Activated CD8-positive, alpha-beta memory T cell treated with anti-CD3 and anti-CD28 coated beads for 1 hour (primary cell): ENCODE data around the gene SLC12A7.
"Not testable (repeated sequence)": the region's sequence is repeated elsewhere in the genome, so short reads cannot be mapped to it uniquely, and the experiment has no call there.

ENCODE experiments used
- DNase-seq, 2 donors: peaks; one replicate each; pipeline ENCODE4 v3.0.0-alpha.2; 2020; ENCODE audit warnings: low read depth in 1 of 2; ENCODE audit errors: extremely low read depth in 1 of 2

Gene SLC12A7

GRCh38 chr5:1127959-1128785 is 16.3 kb upstream of the SLC12A7 start:
- no peak for DNase-seq

DNA sequence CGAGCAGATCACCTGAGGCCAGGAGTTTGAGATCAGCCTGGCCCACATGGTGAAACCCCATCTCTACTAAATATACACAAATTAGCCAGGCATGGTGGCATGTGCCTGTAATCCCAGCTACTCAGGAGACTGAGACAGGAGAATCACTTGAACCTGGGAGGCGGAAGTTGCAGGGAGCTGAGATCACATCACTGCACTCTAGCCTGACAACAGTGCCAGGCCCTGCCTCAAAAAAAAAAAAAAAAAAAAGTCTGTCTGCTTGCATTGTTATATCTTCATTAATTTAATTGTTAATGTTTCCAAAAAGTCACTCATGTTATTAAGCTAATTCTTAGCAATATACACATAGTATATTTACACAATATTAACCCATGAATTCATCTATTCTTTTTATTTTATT is 13.8 kb upstream of the SLC12A7 start:
- DNase-seq = not testable (repeated sequence)

DNA sequence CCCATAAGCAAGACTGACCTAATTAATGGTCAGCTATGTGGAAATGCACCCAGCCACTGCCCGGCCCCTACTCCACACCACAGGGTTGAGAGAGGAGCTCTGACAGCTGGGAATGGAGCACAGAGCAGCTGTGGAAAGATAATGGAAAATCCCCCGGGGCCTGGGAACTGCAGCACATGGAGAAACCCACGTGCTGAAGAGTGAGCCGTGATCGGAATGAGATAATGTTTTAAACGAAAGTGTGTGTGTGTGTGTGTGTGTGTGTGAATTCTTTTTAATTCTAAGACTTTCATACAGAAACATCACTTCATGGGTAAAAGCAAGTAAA is 13.1 kb upstream of the SLC12A7 start:
- DNase-seq = no peak

GRCh38 chr5:1124205-1125029 is 12.6 kb upstream of the SLC12A7 start:
- DNase-seq = no peak

GRCh38 chr5:1123418-1124147 is 11.7 kb upstream of the SLC12A7 start:
- no peak for DNase-seq

DNA sequence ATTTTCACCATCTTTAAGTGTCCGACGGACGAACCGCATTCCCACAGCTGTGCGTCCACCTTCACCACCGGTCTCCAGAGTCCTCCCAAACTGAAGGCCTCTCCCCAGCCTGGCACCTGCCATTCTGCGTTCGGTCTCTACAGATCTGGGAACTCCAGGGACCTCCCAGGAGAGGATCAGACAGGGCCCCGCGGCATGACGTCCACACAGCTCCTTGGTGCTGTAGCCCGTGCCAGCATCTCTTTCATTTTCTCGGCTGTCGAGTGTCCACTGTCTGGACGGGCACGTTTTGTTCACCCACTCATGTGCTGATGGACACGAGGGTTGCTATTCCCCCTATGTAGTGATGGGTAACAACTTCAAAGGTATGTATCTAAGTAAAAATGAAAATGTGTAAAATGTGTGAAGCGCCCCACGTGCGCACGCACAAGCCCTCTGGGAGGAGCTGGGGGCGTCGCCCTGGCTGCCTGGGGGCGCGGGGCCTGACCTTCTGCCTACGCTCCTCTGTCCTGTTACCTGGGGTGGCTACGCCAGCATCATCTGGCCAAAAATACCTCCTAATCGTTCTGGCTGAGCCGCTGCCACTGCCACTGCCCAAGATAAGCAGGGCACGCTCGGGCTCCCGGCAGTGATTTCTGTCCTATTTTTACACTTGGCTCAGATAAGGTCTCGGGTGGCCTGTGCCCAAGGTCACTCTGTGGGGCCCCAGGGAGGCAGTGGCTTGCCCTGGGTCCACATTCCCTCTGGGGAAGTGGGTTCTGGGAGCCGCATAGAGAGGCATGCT is 10.8 kb upstream of the SLC12A7 start:
- no peak for DNase-seq

DNA sequence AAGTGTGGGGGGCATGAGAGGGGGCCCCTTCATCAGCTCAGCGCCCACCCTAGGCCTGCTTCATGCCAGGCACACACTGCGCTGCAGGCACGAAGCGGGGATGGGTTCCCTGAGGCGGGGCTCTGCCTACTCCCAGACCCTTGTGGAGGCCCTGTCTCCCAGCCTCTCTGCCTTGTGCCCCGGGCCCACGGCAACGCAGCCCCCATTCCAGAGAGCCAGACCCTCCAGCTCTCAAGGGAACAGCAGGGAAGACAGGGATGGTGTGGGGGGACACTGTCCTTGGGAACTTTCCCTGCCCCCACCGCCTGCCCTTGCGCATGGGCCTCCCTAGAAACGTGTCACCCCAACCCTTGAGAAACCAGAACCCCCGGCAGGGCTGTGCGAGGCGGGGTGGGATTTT is 10.0 kb upstream of the SLC12A7 start:
- DNase-seq = no peak

DNA sequence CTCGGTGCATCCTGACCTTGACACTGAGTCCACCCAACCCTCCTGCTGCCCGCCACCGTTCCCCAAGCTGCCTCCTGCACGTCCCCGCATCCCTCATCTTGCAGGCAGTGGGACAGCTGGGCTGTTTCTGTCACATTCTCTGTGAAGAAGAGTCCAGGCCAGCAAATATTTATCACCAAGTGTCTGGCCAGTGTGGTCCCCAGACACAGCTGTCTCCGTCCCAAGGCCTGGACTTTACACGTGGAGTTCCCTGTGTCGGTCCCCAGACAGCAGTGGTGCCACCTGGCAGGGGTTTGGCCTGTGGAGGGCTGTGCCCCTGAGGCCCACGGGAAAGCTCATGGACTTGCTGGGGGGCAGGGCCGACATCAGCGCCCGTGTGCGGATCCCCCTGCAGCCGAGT is 9.2 kb upstream of the SLC12A7 start:
- DNase-seq = no peak

GRCh38 chr5:1120236-1120999 is 8.6 kb upstream of the SLC12A7 start:
- no peak for DNase-seq

DNA sequence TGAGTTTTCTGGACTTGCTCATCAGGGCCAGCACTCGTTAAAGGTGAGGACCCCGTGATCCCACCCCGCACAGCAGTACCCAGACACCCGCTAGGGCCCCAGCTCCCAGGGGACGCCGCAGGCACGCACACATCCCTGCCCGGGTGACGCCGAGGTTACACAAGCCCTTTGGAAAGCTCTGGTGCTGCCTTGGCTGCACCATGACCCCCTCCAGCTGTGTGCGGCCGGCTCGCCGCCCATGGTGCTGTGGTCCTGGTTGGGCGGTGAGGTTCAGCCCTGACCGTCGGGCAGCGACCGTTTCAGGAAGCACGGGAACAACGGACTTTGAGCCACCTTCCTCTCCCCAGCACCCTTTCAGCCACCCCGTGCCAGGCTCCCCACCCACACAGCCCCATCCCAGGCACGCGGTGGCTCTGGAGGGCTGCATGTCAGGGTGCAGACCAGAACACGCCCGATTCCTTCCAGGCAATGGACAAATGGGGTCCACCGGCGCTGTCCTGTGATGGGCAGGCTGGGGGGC is 7.5 kb upstream of the SLC12A7 start:
- DNase-seq = no peak

DNA sequence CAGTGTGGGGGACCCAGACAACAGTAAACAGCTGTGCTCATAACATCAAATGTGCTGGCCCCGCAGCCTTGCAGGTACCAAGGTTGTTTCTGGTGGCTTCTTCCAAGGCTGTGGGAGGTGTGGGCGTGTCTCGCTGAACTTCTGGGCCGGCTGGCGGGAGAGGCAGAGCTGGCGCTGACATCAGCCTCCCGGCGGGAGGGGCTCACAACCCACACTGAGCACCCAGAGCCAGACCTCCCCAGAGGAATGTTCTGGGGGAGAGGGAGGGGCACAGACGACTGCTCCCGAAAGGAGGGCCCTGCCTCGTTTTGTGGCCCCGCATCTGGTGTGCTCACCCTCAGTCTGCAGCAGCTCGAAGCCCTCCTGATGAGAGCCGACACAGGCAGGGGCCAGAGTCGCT is 6.9 kb upstream of the SLC12A7 start:
- DNase-seq = no peak

DNA sequence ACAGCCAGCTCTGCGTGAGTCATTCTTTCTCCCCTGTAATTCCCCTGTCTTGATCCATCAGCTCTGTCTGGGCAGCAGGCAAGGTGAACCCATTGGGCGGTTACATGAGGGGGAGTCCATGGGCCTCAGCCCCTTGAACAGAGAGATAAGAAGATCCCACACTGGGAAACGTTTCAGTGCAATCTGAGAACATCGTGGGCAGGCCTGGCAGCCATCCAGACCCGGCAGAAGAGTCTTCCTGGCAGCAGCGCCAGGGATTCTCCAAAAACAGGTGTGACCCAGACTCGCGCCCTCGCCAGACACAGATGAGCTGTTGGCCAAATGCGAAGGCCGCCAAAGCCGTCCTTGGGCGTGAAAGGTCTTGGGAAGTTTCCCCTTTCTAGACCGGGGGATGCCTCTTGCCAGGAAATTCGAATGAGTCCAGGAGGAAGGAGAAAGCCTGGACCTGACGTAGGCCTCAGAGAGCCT is 6.4 kb upstream of the SLC12A7 start:
- no peak for DNase-seq

DNA sequence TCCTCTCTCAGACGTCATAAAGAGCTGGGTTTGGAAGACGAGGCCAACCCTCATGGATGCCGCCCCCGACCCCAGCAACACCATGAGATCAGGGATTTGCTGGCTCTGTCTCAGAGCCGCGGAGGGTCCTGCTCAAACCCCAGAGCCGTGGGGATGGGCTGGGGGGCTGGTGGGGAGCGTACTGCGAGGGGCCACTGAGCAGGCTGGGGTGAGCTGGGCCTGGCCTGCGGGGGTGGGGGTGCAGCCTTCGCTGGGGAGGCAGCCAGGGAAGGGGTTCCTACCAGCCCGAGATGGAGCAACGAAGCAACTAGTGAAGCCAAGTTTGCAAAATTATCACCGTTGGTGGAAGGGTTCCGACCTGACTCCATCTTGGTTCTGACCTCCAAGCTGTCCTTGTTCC is 5.1 kb upstream of the SLC12A7 start:
- no peak for DNase-seq

GRCh38 chr5:1116109-1116740 is 4.4 kb upstream of the SLC12A7 start:
- no peak for DNase-seq

- DNase-seq = no peak
These were observed 3.4 kb upstream of the SLC12A7 start for GRCh38 chr5:1115123-1115815.

DNA sequence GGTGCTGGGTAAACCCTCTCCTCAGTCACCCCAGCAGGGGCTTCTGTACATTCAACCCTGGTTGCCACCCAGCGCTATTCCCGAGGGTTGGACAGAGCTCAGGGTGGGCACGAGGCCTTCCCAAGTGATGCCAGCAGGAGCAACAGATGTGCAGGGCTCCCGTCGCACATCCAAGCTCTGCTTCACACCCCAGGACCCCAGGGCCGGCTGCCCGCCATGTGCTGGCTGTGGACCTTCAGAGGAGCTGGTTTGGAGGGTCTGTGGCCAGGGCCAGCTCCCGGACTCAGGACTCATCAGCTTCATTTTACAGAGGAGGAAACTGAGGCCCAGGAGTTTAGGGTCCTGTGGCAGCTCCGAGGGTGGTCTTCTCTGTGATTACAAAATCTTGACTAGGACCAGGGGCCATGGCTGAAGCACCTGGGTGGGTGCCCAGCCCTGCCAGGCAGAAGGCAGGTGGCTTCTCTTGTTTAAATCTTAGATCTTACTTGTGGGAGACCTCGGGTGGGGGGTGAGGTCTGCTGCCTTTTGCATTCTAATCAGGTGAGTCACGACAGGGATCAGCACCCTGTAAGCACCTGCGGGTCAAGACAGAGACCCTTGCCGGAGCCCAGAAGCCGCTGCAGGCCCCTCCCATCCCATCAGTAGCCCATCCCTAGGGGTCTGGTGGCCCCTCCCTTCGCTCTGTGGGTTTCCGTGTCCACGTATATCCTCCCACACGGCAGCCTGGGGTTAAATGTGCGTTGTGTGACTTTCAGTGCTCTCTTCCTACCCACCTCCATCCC is 2.1 kb upstream of the SLC12A7 start:
- DNase-seq = no peak

DNA sequence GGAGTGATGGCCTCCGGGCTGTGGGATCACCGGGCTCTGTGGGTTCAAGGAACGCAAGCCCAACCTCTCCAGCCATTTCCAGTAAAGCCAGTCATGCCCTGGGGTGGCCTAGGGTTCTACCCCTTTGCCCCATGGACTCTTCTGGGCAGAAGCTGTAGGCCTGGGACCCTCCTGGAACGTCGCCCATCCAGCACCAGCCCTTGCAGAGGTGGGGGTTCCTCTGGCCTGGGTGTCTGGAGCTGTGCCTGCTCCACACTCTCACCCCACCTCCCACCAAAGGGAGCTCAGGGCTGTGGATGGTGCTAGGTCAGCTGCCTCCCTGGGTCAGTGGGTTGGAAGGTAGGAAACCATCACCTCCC is 1.4 kb upstream of the SLC12A7 start:
- no peak for DNase-seq
